ENCODE measurements around the gene POFUT2.
A peak's percentile ranks its signal among the peaks of the same experiment; 100 is the strongest.

Gene POFUT2

GRCh38 chr21:45248301-45248892, 39.3 kb downstream of the POFUT2 start:
- no peak for DNase-seq

DNA sequence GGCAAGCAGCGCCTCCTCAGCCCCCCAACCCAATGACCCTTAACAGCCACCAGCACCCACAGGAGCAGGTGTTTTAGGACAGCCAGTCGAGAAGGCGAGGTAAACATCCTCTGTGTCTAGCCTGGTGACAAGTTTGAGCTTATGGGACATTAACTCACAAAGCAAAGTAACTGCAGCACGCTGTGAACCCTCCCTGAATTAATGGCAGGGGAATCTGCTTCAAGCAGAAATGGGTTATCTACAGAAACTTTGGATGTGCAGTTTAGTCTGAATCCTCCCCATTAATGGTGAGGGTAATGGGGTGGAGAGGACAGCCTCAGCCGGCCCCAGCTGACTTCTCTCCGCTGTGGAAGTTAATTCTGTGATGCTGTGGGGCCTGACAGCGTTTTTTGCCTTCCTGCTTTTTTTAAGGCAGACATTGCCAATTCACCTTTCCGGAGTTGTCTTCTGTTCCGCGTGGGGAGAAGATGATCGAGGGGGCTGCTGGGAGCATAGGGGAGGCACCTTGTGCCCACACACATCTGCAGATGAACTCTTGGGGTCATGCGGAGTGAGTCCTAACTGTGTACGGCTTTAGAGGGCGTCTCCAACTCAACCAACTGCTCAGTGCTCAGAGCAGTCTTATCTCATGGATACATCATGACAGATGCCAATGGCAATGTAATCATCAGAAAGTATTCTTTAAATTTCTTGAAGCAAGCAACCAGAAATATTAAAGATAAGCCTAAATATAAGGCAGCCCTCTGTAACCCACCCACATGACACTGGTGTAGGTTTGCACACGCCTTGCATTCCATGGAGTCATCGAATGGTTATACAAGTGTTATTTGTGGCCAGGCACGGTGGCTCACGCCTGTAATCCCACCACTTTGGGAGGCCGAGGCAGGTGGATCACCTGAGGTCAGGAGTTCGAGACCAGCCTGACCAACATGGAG, 41.0 kb downstream of the POFUT2 start:
- DNase-seq = no peak

DNA sequence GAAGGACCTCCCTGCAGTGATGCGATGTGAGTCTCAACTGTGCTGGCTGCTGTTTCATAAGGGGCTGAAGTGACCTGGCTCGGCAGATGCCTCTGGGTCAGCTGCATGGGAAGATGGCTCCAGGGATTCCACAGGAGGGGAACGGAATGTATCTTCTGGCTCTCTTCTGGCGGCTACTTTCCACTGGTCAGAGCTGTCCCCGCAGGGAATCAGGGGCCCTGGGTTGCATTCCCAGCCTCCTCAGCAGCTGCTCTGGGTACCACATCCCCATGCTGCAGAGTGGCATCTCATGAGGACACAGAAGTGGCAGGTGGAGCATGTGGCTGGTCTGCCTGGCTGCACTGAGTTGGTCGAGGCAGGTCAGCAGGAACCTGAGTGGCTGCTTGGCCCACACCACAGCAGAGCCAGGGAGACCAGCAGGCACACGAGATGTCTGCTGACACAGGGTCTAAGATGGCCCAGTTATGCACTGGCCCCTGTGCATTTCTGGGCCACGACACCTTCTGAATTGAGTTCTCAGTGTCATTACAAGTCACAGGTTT, 42.8 kb downstream of the POFUT2 start:
- DNase-seq = no peak

DNA sequence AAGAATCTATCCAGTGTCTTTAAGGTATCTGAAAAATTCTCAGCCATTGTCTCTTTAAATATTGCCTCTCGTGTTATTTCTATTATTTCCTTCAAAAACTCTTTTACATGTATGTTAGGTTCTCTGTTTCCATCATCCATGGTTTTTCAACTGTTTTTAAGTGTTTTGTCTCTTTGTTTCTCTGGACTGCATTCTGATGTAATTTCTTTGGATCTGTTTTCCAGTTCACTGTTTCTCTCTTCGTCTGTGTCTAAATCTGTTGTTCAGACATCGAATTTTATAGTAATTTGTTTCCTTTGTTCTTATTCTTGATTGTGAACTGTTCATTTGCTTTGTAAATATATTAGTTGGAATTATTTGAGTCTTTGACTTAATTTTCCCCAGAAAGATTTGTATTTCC, 44.1 kb downstream of the POFUT2 start:
- no peak for DNase-seq

DNA sequence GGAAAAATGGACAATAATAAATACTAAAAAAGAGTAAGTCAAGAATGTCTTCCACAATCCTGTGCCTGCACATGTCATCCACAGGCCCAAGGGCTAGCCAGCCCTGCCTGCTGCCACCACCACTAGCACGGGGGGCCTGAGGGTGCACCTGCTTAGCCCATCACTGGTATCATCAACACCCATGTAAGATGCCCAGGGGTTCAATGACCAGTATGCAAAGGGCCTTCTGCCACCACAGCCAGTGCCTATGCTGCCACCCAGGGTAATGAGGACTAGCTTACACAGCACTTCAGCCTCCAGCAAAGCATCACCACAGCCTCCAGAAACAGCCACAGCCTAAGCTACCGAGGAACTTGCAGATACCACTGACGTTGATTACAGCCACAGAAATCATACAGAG, 46.3 kb downstream of the POFUT2 start:
- no peak for DNase-seq

- DNase-seq = no peak
Observed at GRCh38 chr21:45237401-45237800, 50.3 kb downstream of the POFUT2 start.

GRCh38 chr21:45236481-45236880, 51.2 kb downstream of the POFUT2 start:
- DNase-seq = no peak

GRCh38 chr21:45235488-45235887, 52.2 kb downstream of the POFUT2 start:
- DNase-seq = no peak

GRCh38 chr21:45234965-45235364, 52.7 kb downstream of the POFUT2 start:
- DNase-seq = no peak

DNA sequence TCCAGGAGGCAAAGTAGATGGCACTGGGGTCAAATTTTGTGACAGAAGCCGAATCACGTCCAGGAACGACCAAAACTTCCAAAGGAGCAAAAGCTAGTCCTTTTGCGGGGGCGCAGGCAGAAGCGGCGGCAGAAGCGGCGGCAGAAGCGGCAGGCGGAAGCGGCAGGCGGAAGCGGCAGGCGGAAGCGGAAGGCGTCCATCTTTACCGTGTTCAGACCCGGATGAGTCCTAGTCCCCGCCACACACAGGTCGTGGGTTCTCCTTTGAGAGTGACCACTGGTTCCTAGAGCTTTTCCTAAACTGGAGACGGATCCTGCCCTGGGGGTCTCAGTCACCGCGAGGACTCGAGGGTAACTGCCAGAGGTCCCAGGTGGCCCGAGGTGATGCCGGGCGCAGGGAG, 53.6 kb downstream of the POFUT2 start:
- DNase-seq = no peak

- no peak for DNase-seq
Observed at GRCh38 chr21:45231705-45232104, 56.0 kb downstream of the POFUT2 start.

GRCh38 chr21:45228656-45229240, 58.9 kb downstream of the POFUT2 start:
- no peak for DNase-seq

DNA sequence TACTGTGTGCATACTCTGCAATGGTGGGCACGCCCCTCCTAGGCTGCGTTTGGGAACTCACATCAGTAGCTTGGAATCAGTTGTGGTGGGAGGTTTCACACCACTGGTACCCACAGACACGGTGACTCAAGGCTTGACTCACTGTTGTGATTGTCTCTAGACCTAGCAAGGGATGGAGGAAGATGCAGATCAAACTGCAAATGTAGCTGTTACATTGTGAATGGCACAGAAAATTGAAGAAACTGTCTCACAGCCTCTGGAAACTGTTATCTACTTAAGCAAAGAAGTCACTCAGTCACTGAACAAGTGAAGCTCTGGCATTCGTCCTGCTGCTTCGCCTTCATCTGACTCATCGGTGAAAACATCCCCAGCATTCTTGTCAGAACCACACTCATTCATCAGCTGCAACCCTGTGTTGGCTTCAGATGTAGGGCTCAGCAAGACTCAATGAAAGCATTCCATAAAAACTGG, 59.5 kb downstream of the POFUT2 start:
- DNase-seq = peak; percentile 99

GRCh38 chr21:45227735-45228134, 60.0 kb downstream of the POFUT2 start:
- DNase-seq = no peak

DNA sequence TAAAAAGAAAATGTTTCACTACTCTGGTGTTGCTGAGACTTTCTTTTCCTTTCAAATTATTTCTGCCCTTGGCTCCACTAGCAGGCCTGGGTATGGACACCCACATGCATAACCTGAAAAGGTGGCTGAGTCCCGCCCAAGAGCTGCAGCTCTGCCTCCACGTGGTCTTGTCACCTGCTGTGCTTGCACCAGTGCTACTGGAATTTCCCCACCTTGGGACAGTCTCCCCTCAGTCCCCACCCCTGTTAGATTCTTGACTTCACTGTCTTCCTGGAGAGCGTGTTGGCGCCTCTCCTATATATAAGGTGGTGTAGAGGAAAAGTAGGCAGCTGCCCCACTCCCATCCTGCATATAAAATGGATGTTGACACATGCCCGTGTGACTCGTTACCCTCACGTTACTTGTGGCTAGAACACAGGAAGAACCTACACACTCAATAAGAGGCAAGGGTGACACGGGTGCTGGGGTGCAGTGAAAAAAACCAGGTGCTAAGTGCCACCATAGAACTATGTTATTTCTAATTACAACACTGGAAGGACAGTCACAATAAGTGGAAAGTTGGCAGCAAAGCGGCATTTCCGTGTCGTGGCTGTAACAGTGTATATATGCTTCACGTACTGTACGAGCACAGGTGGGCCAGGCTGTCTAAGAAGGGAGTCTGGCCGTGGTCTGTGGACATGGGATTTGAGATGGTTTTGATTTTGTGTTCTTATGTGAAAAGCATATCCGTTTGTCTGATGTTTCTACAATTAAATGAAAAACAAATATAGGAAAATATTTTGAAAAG, 61.0 kb downstream of the POFUT2 start:
- DNase-seq = peak; percentile 10

GRCh38 chr21:45225741-45226327, 61.9 kb downstream of the POFUT2 start:
- no peak for DNase-seq

- no peak for DNase-seq
Observed at GRCh38 chr21:45225041-45225740, 62.5 kb downstream of the POFUT2 start.

DNA sequence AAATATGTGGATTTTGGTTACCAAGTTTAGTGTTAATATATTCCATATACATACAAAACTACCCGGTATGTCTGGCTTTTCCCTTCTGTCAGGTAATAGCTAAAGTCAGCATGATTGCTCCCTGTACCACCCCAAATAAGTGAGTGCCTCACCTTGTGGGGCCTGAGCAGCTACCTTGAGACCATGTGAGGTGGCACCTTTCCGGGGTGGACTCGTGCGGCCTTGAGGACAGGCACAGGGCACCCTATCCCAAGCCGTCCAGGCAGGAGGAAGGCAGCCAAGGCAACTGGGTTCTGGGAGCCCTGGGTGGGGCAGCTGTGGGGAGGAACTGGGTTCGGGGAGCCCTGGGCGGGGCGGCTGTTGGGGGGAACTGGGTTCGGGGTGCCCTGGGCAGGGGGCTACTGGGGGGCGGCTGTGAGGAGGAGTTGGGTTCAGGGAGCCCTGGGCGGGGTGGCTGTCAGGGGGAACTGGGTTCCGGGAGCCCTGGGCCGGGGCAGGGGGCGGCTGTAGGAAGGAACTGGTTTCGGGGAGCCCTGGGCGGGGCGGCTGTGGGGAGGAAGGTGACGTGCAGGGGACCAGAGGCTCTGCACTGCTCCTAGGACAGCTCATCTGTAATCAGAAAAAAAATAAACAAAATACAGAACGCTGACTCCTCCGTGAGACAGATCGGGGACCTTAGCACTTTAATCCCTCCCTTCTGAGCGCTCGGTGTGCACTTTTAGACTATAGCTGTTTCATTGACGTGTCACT, 63.3 kb downstream of the POFUT2 start:
- DNase-seq = no peak

DNA sequence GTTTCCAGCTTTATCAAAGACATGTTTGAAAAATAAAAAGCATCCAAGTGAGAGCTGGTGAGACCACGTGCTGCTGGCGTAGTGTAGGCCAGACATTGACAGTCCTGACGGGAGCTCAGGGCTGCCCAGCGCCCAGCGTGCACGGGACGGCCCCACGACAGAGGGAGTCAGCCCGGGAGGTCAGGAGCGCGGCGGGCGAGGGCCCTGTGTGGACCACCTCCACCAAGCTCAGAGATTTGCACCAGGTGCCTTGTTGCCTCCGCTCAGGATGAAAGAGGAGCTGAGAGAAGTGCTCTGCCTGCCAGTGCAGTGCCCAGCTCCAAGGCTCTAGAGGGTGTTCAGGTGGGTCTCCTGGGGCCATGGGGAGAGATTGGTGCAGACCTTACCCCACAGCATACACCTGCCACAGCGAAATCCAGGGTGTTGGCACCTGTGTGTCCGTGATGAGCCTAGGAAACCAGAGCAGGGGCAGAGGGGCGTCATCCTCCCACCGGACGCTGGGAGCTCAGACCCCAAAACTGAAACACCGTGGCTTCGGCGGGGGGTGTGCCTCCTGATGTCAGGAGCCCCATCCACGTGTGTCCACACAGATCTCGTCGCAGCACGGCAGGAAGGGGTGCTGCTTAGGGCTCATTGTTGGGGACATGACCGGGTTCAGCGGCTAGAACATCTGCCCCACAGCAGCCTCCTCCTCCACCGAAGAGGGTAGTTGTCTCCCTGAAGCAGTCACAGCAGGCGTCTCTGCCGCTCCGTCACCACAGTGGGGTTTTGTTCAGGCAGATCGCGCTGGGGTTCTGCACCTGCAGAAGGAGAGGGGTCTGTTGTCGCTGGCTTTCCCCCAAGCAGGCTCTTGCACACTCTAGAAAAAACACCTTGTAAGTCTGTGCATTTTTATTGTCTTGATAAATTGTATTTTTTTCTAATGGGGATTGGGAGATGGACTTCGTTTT, 64.2 kb downstream of the POFUT2 start:
- DNase-seq = no peak
